CD4-positive, alpha-beta T cell (primary cell): ENCODE data around the gene AKT1. TPM values are rescaled to one million over a fixed set of nuclear protein-coding genes. Genes with fewer than 3 reads are reported as not detected.

Experiments
- ATAC-seq: fragments of 200-7000 bp; cut with Tn5 transposase; one replicate; pipeline ENCODE4 v1.10.0; 2022; ENCODE audit warnings: mild to moderate bottlenecking; ENCODE audit not compliant: poor library complexity
- CTCF ChIA-PET: fragments of 350-600 bp; sonication (Branson Sonifier 250); formaldehyde crosslinking; loops from one replicate; lab custom pipeline; 2021; ENCODE audit warnings: antibody characterized with exemption, inconsistent platforms; lab: Charles Lee
- POLR2A ChIA-PET: fragments of 350-600 bp; sonication (Branson Sonifier 250); formaldehyde crosslinking; loops from one replicate; lab custom pipeline; 2021; ENCODE audit warnings: antibody characterized with exemption, inconsistent platforms; lab: Charles Lee
- DNase-seq, 14 experiments: peaks; one replicate each; pipeline ENCODE4 v3.0.0-alpha.2; 2013 to 2020; ENCODE audit warnings: mixed read lengths in 2 of 14
- H3K27ac ChIP-seq, 2 donors: one replicate each; pipeline versions ENCODE4 v1.5.1 to v1.7.0; 2013; ENCODE audit warnings: low read length in 2 of 2, low read depth in 1 of 2, mild to moderate bottlenecking in 1 of 2
- H3K27me3 ChIP-seq, 2 experiments: 1 replicate in 1 of 2; 2 replicates in 1 of 2; pipeline versions ENCODE4 v1.6.1 to v1.7.0; 2013; ENCODE audit warnings: low read length in 2 of 2, control low read depth in 1 of 2, mild to moderate bottlenecking in 1 of 2, moderate library complexity in 1 of 2; ENCODE audit not compliant: insufficient read depth in 2 of 2, control insufficient read depth in 1 of 2
- H3K36me3 ChIP-seq: one replicate; pipeline ENCODE4 v1.6.1; 2013; ENCODE audit warnings: low read length, control low read depth; ENCODE audit not compliant: insufficient read depth
- H3K4me1 ChIP-seq: one replicate; pipeline ENCODE4 v1.6.1; 2013; ENCODE audit warnings: low read length, control low read depth; ENCODE audit not compliant: insufficient read depth
- H3K4me3 ChIP-seq: one replicate; pipeline ENCODE4 v1.5.1; 2013; ENCODE audit warnings: mild to moderate bottlenecking, low read length, moderate library complexity
- H3K9me3 ChIP-seq, 2 experiments: 1 replicate in 1 of 2; 2 replicates in 1 of 2; pipeline versions ENCODE4 v1.6.1 to v1.7.0; 2013; ENCODE audit warnings: low read length in 2 of 2, mild to moderate bottlenecking in 2 of 2, control low read depth in 1 of 2, moderate library complexity in 1 of 2; ENCODE audit not compliant: control insufficient read depth in 1 of 2, insufficient read depth in 1 of 2
- H3K27ac Mint-ChIP-seq: one replicate; pipeline ENCODE4 v1.8.0; 2020; ENCODE audit warnings: mixed read lengths
- H3K27me3 Mint-ChIP-seq: one replicate; pipeline ENCODE4 v1.8.0; 2021; ENCODE audit warnings: mixed read lengths
- H3K36me3 Mint-ChIP-seq: one replicate; pipeline ENCODE4 v1.8.0; 2021; ENCODE audit warnings: low read depth, mixed read lengths
- H3K4me1 Mint-ChIP-seq: one replicate; pipeline ENCODE4 v1.8.0; 2021; ENCODE audit warnings: low read depth, mixed read lengths
- H3K4me3 Mint-ChIP-seq: one replicate; pipeline ENCODE4 v1.8.0; 2020; ENCODE audit warnings: mild to moderate bottlenecking, mixed read lengths
- H3K9me3 Mint-ChIP-seq: one replicate; pipeline ENCODE4 v1.8.0; 2020; ENCODE audit warnings: mixed read lengths
- intact Hi-C, 2 experiments: fragments of 100-400 bp; cut with DNase I in 1 of 2; cut with micrococcal nuclease in 1 of 2; formaldehyde crosslinking; loops; one replicate each; pipeline versions ENCODE4 v1.15.1 to v1.9.0; 2023 to 2025; cut with DNase I, micrococcal nuclease
- total RNA-seq, 174 experiments: library from RNA in 2 of 174; stranded (reverse) in 2 of 174; gene quantifications; one replicate each; pipeline ENCODE4 v1.2.3 and lab custom pipeline; 2021 to 2026
- TF ChIP-seq, protein P1 (sequence below): fragments of 200-600 bp; IDR thresholded peaks from one replicate; pipeline ENCODE4 v1.8.0; 2022; ENCODE audit warnings: antibody characterized with exemption, mild to moderate bottlenecking

The AKT1 gene
- total RNA-seq, 2 experiments from 2014 or later, result 58.8 to 66.5 TPM

DNA sequence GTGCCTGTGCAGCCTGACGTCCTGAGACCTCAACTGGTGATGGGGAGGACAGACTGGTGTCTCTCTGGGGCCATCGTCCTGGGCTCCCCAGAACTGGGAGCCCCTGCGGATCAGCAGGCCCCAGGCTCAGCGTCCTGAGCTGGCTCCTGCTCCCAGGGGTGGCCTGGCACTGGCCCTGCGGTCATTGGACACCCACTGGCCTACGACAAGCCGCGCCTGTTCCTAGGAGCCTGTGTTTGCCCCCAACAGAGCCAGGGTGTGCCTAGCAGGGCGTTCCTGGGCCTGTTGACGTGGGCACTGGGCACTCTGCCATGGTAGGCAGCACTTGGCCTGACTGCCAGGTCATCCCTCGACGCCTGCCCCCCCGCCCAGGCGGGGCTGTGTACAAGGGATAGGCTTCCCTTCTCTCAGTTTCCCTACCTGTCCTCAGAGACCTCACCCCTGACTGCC, 63.2 kb downstream of the AKT1 start:
- Mint-ChIP-seq H3K36me3 (no peaks in the 10 kb centered on the region), H3K27ac (no peak overlapping the region), H3K4me3 (no peak overlapping the region), H3K9me3 (no peaks in the 10 kb centered on the region), H3K4me1 (no peaks in the 10 kb centered on the region), H3K27me3 (no peaks in the 10 kb centered on the region)
- ATAC-seq (no peak), DNase-seq (no peak)
- H3K4me1 ChIP-seq, result no peaks in the 10 kb centered on the region
- no peak overlapping the region for H3K27ac ChIP-seq
- no peaks in the 10 kb centered on the region for H3K27me3 ChIP-seq
- H3K4me3 ChIP-seq, result no peak overlapping the region
- H3K9me3 ChIP-seq, result peaks cover 0 to 4% of the 10 kb centered on the region in 2 experiments
- H3K36me3 ChIP-seq, result no peaks in the 10 kb centered on the region
- intact Hi-C loops, result no loop called here
- POLR2A ChIA-PET, result no interaction called here
- TF ChIP-seq, protein P1, sequence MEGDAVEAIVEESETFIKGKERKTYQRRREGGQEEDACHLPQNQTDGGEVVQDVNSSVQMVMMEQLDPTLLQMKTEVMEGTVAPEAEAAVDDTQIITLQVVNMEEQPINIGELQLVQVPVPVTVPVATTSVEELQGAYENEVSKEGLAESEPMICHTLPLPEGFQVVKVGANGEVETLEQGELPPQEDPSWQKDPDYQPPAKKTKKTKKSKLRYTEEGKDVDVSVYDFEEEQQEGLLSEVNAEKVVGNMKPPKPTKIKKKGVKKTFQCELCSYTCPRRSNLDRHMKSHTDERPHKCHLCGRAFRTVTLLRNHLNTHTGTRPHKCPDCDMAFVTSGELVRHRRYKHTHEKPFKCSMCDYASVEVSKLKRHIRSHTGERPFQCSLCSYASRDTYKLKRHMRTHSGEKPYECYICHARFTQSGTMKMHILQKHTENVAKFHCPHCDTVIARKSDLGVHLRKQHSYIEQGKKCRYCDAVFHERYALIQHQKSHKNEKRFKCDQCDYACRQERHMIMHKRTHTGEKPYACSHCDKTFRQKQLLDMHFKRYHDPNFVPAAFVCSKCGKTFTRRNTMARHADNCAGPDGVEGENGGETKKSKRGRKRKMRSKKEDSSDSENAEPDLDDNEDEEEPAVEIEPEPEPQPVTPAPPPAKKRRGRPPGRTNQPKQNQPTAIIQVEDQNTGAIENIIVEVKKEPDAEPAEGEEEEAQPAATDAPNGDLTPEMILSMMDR, result no peak
- CTCF ChIA-PET, result no interaction called here

DNA sequence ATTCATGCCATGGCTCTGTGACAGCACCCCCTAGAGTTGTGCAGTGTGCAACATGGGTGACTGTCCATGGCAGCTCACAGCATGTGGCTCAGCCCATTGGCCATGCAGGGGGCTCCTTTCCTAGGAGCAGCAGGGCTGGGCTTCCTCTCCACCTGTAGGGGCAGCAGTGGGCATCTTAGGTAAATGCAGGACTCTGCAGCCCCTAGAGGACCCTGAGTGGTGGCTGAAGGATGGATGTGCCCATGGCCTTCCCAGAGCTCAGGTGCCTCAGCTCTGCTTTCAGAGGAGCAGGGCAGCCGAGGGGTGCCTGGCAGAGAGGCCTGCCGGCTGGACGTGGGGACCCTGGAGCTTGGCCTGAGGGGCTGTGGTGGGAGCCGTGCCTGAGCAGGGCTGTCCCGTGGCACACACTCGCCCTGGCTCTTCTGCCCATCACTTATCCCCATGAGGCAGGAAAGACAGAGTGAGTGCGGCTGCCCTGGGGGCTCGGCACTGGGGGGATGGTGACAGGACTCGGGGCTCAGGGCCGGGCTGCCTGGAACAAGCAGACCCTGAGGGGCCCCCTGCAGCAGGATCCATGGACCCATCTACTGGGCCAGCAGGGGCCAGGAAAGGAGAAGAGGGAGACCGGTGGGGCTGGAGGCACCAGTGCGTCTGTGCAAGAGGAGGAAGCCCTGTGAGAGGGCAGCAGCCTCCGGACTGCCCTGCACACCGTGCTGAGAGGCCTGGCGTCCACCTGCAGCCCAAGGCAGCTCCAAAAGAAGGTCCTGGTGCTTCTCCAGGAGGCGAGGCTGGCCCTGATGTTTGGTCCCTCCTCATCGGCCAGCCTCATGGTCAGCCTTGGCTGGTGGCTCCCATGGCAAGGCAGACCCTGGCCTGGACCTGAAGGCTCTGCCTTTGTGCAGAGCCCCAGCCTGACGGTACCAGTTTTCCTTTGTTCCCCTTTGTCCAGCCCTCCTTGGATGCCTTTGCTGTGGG, 63.9 kb downstream of the AKT1 start:
- intact Hi-C loops, result no loop called here
- H3K36me3 ChIP-seq, result no peaks in the 10 kb centered on the region
- ATAC-seq, result no peak
- H3K27ac ChIP-seq, result no peak overlapping the region
- H3K4me1 ChIP-seq, result no peaks in the 10 kb centered on the region
- H3K9me3 Mint-ChIP-seq, result no peaks in the 10 kb centered on the region
- TF ChIP-seq, protein P1, result no peak
- peaks cover 0 to 4% of the 10 kb centered on the region in 2 experiments for H3K9me3 ChIP-seq
- no peak for DNase-seq
- H3K27me3 ChIP-seq, result no peaks in the 10 kb centered on the region
- no peaks in the 10 kb centered on the region for H3K36me3 Mint-ChIP-seq
- H3K27ac Mint-ChIP-seq, result no peak overlapping the region
- ChIA-PET CTCF (no interaction called here), POLR2A (no interaction called here)
- no peaks in the 10 kb centered on the region for H3K27me3 Mint-ChIP-seq
- H3K4me1 Mint-ChIP-seq, result no peaks in the 10 kb centered on the region
- H3K4me3 Mint-ChIP-seq, result no peak overlapping the region
- H3K4me3 ChIP-seq, result no peak overlapping the region

- Histone ChIP-seq H3K4me1 (no peaks in the 10 kb centered on the region), H3K4me3 (no peak overlapping the region), H3K27ac (no peak overlapping the region), H3K36me3 (no peaks in the 10 kb centered on the region), H3K27me3 (no peaks in the 10 kb centered on the region), H3K9me3 (peaks cover 0 to 4% of the 10 kb centered on the region in 2 experiments)
- TF ChIP-seq, protein P1, result no peak
- ATAC-seq (no peak), DNase-seq (no peak)
- no peak overlapping the region for H3K4me3 Mint-ChIP-seq
- no peaks in the 10 kb centered on the region for H3K36me3 Mint-ChIP-seq
- ChIA-PET CTCF (no interaction called here), POLR2A (no interaction called here)
- H3K9me3 Mint-ChIP-seq, result no peaks in the 10 kb centered on the region
- intact Hi-C loops, result no loop called here
- no peaks in the 10 kb centered on the region for H3K4me1 Mint-ChIP-seq
- no peaks in the 10 kb centered on the region for H3K27me3 Mint-ChIP-seq
- H3K27ac Mint-ChIP-seq, result no peak overlapping the region
Observed at GRCh38 chr14:104730487-104730886, 65.1 kb downstream of the AKT1 start.
